Measurements from ENCODE around the gene GLIS1. TPM values are rescaled to one million over a fixed set of nuclear protein-coding genes. Genes with fewer than 3 reads are reported as not detected.
A peak's percentile ranks its signal among the peaks of the same experiment; 100 is the strongest.

The GLIS1 gene
- total RNA-seq, 1 donor from 2014 or later = 0.08 TPM

DNA sequence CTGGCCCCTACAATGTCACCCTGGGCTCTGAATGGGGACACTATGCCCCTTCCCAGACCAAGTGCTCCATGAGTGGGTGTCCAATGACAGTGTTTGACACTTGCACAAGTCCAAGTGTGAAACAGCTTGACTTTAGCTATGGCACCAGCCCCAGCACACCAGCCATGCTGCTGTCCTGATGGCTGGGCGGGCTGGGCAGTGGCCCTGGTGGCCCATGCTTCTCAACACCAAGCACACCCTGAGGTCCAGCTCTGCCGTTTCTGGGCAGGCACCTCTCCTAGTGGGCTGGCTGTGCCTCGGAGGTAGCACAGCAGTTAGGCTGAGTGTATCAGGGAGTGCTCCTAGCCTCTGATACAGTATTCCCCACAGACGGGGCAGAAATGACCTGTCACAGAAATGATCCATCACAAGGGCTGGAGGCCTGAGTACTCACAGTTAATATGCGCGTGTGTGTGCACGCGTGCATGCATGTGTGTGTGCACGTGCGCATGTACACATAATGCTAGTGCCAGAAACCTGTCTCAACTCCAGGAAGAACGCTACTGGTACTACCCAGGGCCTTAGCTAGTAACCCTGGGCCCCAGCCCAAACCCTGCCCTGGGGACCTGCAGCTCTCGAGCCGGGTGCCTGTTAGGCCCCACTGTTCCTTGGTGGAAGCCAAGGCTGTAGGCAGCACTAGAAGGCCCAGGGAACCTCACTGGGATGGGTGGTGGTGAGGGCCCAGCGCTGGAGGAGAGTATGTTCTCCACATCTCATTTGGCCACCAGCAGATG lies 145.8 kb downstream of the GLIS1 start:
- DNase-seq = no peak
- ATAC-seq (ENCODE audit: poor library complexity) = no peak
- intact Hi-C loops (cut with DNase I) = no loop called here

DNA sequence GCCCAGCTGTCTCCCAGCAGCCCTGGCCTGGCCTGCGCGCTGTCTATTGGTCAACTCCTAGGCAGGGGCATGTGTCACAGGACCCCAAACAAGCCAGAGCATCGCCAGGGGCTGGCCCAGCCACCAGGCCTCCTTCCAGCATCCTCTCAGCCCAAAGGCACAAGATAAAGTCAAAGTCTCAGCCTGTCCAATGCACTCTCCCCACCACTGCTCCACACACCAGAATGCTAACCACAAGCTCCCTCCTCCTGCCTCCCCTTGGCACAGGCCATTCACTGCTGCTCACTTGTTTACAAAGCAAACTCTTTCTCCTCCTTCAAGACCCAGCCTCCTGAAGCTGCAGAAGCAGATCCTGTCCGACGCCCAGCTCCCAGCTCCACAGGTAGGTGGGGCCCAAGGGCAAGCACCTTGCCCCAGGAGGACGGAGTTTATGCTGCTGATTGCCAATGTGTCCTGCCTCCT lies 146.4 kb downstream of the GLIS1 start:
- no peak for ATAC-seq (ENCODE audit: poor library complexity)
- intact Hi-C loops (cut with DNase I) = no loop called here

DNA sequence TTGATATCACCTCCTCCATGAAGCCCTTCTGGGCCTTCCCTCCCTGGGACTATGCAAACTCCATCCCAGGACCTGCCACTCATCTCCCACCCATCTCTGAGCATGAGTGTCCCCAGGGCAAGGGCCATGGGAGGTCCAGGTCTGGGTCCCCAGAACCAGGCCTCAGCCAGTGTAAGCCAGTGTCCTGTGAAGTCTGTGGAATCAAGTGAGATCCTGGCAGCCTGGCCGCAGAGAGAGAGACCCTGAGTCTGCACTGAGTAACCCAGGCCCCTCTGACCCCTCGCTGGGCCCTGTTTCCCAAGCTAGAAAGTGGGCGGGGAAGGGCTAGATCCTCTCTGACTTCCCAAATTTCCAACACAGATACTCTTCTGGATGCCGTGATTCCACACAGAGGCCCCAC lies 147.0 kb downstream of the GLIS1 start:
- DNase-seq (no peak), ATAC-seq (ENCODE audit: poor library complexity) (no peak)
- intact Hi-C loops (cut with DNase I) = no loop called here

More for the DNA sequence above, 146.4 kb downstream of the GLIS1 start:
- peak; percentile 48 for DNase-seq

- intact Hi-C loops (cut with DNase I) = no loop called here
- peak; percentile 53 for ATAC-seq (ENCODE audit: poor library complexity)
These were observed 148.1 kb downstream of the GLIS1 start for GRCh38 chr1:53590531-53591515.

GRCh38 chr1:53590104-53590503 lies 148.9 kb downstream of the GLIS1 start:
- intact Hi-C loops (cut with DNase I) = no loop called here
- no peak for ATAC-seq (ENCODE audit: poor library complexity)

More at GRCh38 chr1:53590531-53591515, 148.1 kb downstream of the GLIS1 start:
- DNase-seq = no peak

DNA sequence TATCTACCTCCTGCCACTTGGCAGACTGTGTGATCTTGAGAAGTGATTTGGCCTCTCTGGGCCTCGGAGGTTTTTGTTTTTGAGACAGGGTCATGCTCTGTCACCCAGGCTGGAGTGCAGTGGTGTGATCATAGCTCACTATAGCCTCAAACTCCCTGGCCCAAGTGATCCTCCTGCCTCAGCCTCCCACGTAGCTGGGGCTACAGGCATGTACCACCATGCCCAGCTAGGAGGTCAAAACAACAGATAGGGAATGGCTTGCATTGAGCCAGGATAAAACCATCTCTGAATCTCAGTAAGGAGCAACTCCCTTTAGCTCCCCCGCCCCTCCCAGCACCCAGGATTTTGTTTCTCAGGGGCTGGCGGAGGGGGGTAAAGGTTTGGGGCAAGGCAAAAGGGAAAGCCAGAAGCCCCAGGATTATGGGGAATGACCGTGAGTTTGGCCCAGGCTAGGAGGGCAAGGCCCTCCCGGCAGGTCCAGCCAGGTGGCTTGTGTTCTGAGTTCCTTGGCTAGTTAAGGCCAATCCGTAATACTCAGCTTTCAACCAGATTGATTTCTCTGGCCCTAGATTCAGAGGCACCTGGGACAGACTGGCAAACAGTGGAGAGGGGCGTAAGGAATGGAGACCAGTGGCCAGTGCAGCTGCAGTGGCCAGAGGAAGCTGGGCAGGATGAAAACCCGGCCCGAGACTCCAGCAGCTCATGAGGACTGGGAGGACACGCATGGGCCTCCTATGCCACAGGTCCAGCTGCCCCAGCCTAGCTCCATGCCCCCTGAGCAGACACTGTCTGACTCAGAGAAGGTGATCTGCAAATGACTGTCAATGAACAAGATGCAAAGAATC lies 149.7 kb downstream of the GLIS1 start:
- ATAC-seq (ENCODE audit: poor library complexity) (no peak), DNase-seq (no peak)
- intact Hi-C loops (cut with DNase I) = no loop called here

More at GRCh38 chr1:53590104-53590503, 148.9 kb downstream of the GLIS1 start:
- DNase-seq = no peak

DNA sequence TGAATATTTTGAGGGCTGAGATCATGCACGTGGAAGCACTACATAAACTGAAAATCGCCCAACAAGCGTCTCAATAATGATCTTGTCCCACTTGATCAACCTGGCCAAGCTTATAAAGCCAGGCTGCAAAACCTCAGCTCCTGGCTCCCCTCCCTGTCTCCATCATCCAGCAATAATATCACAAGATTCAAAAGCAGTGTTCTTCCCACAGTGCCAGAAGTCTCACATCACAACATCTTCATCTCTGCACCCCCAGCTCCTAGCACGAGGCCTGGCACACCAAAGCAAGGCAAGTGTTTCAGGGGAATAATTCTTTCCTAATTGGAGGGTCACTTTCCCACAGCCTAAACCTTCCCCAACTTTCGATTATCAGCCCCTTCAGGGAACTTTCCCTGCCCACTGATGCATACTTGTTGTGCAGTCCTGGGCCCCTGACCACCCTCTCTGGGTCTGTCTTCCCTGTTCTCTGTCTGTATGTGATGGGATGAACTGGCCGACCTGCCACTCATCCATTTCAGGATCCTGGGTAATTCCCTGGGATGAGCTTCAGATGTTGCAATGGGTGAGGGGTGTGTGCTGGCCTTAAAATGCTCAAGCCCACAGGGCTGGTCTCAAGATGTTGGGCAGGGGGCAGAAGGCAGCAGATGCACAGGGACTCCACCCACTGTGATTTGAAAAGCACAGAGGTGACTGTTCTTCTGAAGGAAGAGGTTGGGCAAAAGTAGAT lies 150.7 kb downstream of the GLIS1 start:
- intact Hi-C loops (cut with DNase I) = no loop called here
- DNase-seq = no peak
- ATAC-seq (ENCODE audit: poor library complexity) = no peak

DNA sequence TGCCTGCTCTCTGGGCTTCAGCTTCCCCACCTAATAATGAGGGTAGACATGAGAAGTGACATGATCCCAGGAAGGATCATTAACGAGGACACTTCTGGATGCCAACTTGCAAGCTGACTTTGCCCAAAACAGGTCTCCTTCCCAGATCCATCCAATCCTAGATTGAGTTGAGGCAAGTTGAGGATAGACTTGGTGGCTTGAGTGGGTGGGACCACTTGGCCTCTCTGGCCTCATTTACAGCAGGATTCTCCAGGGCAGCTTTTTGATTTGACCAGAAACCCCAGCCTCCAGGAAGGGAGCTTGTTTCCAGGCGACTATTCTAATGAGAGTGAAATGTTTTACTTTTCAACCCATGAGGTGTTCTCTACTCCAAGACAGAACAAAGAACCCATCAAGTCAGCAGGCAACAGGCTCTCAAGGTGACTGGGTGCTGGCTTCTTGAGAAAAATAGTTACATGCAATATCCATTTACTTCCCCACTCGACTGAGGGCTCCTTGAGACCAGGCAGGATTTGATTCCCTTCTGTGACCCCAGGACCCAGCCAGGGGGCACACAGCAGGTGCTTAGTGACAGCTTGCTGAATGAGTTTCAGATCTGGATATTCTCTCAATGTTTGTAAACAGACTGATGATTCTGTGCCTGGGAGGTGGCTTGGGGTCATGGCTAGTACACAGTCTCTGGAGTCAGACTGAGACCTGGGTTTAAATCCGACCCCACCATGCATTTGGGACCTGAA lies 151.5 kb downstream of the GLIS1 start:
- ATAC-seq (ENCODE audit: poor library complexity) (no peak), DNase-seq (no peak)
- intact Hi-C loops (cut with DNase I) = no loop called here

GRCh38 chr1:53586765-53587164 lies 152.2 kb downstream of the GLIS1 start:
- ATAC-seq (ENCODE audit: poor library complexity) = no peak
- intact Hi-C loops (cut with DNase I) = no loop called here

DNA sequence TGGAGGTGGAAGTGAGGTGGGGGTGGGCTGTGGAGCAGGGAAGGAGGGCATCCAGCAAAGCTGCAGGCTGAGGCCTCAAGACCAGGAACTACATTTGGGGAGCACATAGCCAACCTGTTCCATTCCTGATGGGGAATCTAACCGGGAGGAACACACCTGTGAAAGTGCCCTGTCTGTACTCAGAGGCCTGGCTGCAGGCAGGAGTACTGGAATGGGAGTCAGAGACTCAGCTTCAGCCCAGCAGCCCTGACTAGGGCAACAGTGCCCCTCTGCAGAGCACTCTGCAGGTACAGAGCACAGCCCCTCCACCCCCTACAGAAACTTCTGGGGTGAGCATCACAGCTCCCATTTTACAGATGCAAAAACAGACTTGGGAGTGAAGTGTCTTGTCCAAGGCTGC lies 153.4 kb downstream of the GLIS1 start:
- ATAC-seq (ENCODE audit: poor library complexity) (no peak), DNase-seq (no peak)
- intact Hi-C loops (cut with DNase I) = no loop called here

More at GRCh38 chr1:53586765-53587164, 152.2 kb downstream of the GLIS1 start:
- DNase-seq = no peak

- intact Hi-C loops (cut with DNase I) = no loop called here
- ATAC-seq (ENCODE audit: poor library complexity) = no peak
- DNase-seq = no peak
These were observed 153.8 kb downstream of the GLIS1 start for GRCh38 chr1:53585129-53585528.

- DNase-seq (no peak), ATAC-seq (ENCODE audit: poor library complexity) (no peak)
- intact Hi-C loops (cut with DNase I) = no loop called here
These were observed 154.2 kb downstream of the GLIS1 start for GRCh38 chr1:53584777-53585107.

DNA sequence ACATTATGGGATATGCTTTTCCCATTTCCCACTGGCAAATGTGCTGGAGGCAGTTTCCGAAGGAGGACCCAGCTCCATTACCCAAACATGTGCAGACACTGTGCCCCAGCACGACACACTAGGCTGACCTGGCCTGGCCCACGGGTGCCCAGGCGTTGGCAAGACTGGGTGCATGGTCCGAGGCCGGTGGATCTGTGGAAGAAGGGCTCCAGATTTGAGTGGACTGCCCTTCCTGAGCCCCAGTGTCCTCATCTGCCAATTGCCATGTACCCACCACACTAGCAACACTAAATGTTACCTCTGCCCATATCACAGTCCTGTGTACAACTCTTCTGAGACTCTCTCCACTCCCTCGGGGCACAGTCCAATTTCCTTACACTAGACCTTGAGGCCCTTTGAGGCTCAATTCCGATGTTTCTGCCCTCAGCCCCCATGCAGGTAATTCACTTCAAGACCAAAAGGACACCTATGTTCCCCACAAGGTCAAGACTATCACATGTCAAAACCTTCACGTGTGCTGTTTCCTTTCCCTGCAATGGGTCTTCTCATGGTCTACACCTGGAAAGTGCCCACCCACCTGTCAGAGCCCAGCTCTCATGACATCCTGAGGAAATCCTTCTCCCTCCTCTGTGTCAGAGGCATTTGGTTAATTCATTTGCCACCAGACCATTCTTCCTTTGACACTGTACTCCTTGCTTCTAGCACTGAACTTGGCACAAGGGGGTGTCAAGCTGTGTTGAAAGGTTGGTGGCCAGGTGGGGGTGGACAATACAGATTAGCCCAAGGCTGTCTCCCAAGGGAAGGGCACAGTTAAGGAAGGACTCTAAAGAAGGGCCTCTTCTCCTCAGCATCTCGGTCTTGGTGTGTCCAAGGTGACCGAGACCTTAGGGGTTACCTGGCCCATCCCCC lies 154.8 kb downstream of the GLIS1 start:
- DNase-seq (no peak), ATAC-seq (ENCODE audit: poor library complexity) (no peak)
- intact Hi-C loops (cut with DNase I) = no loop called here

DNA sequence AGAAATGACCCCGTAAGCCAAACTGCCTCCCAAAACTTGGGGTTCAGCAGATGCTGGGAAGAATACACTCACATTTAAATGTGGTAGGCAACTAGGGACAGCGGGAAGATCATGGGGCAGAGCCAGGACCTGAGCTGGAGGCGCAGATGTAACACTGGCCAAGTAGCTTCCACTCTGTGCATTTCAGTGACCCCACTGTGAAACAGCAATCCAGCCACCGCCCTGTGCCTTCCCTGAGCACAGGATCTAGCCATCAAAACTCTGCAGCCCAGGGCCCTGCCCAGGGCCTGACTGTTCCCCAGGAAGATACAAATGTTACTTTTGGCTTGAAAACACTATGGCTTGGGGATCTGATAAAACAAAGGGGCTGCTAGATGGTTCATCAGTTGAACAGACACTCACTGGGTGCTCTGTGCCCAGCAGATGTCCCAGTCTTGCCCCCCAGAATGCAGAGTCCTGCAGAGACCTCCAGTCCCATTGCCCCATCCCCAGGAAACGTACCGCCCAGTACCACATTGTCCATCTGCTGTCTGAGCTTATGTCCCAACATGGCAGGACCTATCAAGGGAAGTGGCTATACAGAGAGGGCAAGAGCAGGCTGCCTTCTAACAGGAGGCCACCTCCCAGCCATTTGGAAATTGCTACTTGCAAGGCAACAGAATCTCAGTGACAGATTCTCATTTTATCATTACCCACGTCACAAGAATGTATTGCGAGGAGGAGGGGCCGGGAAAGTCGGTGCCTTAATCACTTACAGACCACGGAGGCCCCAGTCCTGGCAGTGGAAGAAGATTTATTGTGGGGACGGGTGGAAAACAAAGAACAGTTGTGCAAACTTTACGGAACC lies 155.7 kb downstream of the GLIS1 start:
- no peak for DNase-seq
- intact Hi-C loops (cut with DNase I) = no loop called here
- ATAC-seq (ENCODE audit: poor library complexity) = no peak

GRCh38 chr1:53582211-53583020 lies 156.5 kb downstream of the GLIS1 start:
- no peak for DNase-seq
- intact Hi-C loops (cut with DNase I) = no loop called here
- ATAC-seq (ENCODE audit: poor library complexity) = no peak
